ENCODE results near the gene BRINP1. TPM values are rescaled to one million over a fixed set of nuclear protein-coding genes. Genes with fewer than 3 reads are reported as not detected.

Gene BRINP1
- total and polyA plus RNA-seq, 2 donors (not counting 3 experiments of a cell fraction or from before 2014, with no cell fraction given) = 0.04 TPM; not detected in 1

- TF ChIP-seq JUN (IDR thresholded peaks at IDR 0.05; ENCODE audit: borderline replicate concordance, insufficient read depth, insufficient read length, low read depth) (no peak), MAX (IDR thresholded peaks at IDR 0.05; ENCODE audit: insufficient read depth, insufficient read length) (no peak), GATA2 (IDR thresholded peaks at IDR 0.05; ENCODE audit: insufficient read depth, insufficient read length, low read depth, low read length) (no peak), MYC (IDR thresholded peaks at IDR 0.05; ENCODE audit: low read depth, low read length) (no peak), POLR2A (IDR thresholded peaks at IDR 0.05; ENCODE audit: low read depth, low read length) (no peak), EZH2 (IDR thresholded peaks at IDR 0.05; ENCODE audit: borderline replicate concordance, low read depth, low read length, severe bottlenecking) (no peak), FOS (IDR thresholded peaks at IDR 0.05; ENCODE audit: borderline replicate concordance, insufficient read depth, low read length) (no peak), POLR2AphosphoS5 (IDR thresholded peaks at IDR 0.05; ENCODE audit: insufficient read depth, low read depth, low read length) (no peak), CTCF (IDR thresholded peaks at IDR 0.05; ENCODE audit: extremely low read depth in 1 of 2, insufficient read depth in 1 of 2, low read depth in 1 of 2, low read length in 2 of 2) (no peak)
- intact Hi-C loops (cut with micrococcal nuclease) (no loop called here), dilution Hi-C loops (cut with MboI; ENCODE audit: extremely low pct_ligation_motif_present, low sequenced_read_pairs) (no loop called here)
- H4K20me1 ChIP-seq (replicated peaks; ENCODE audit: control insufficient read depth, extremely low read depth, insufficient read depth, low read length) = no peaks in the 10 kb centered on the region
- DNase-seq (ENCODE audit: low read depth, low spot score) = no peak
- ChIA-PET CTCF (no interaction called here), POLR2A (no interaction called here)
- H3K4me3 ChIP-seq (replicated peaks in 1 of 3; ENCODE audit: insufficient read depth in 1 of 3, low read depth in 1 of 3, low read length in 3 of 3) = no peak overlapping the region
- no peaks in the 10 kb centered on the region for H3K4me1 ChIP-seq (ENCODE audit: control insufficient read depth, extremely low read depth, insufficient read depth, low read length)
- no TSS peak for BruUV-seq (replicated peaks)
- no peak overlapping the region for H3K9ac ChIP-seq (replicated peaks; ENCODE audit: extremely low read depth, insufficient read depth, low read length)
- no peaks in the 10 kb centered on the region for H3K9me3 ChIP-seq (replicated peaks; ENCODE audit: control insufficient read depth, insufficient read depth, low read length)
- H3K27ac ChIP-seq (ENCODE audit: insufficient read depth, low read depth, low read length) = no peak overlapping the region
- no peak overlapping the region for H2AFZ ChIP-seq (ENCODE audit: low read depth, low read length)
- no peaks in the 10 kb centered on the region for H3K79me2 ChIP-seq (ENCODE audit: control insufficient read depth, insufficient read depth, low read length)
- H3K4me2 ChIP-seq (ENCODE audit: insufficient read depth, low read length) = no peak overlapping the region
- no peaks in the 10 kb centered on the region for H3K36me3 ChIP-seq (ENCODE audit: control insufficient read depth in 2 of 2, extremely low read depth in 1 of 2, insufficient read depth in 2 of 2, low read length in 2 of 2)
- H3K9me1 ChIP-seq (replicated peaks; ENCODE audit: control insufficient read depth, extremely low read depth, insufficient read depth, low read length) = no peaks in the 10 kb centered on the region
- no peaks in the 10 kb centered on the region for H3K27me3 ChIP-seq (ENCODE audit: control insufficient read depth in 2 of 2, insufficient read depth in 2 of 2, low read length in 2 of 2)
- FAIRE-seq = no peak
These were observed 88.3 kb downstream of the BRINP1 start for GRCh38 chr9:119280740-119281485.

All from endothelial cell of umbilical vein (primary cell).